Bronchial epithelial cell (primary cell): ENCODE data around the gene RGS11. TPM values are rescaled to one million over a fixed set of nuclear protein-coding genes. Genes with fewer than 3 reads are reported as not detected.

Source experiments
- DNase-seq: peaks from one replicate; pipeline ENCODE4 v3.0.0-alpha.2; 2010; ENCODE audit warnings: low read depth
- FAIRE-seq: peaks from 2 replicates; lab custom pipeline; 2011; peaks lifted over from hg19 to GRCh38; lab: Jason Lieb, UNC
- H3K27me3 ChIP-seq: 2 replicates; pipeline ENCODE4 v1.5.1; 2011; ENCODE audit warnings: low read length; ENCODE audit not compliant: control insufficient read depth, insufficient read depth
- H3K36me3 ChIP-seq: 2 replicates; pipeline ENCODE4 v1.5.1; 2011; ENCODE audit warnings: low read length; ENCODE audit not compliant: control insufficient read depth, insufficient read depth
- H3K4me3 ChIP-seq: 2 replicates; pipeline ENCODE4 v1.5.1; 2011; ENCODE audit warnings: mild to moderate bottlenecking, low read depth, low read length, control low read depth
- CTCF ChIP-seq: IDR thresholded peaks from 2 replicates; pipeline ENCODE4 v1.5.1; 2011; ENCODE audit warnings: mild to moderate bottlenecking, moderate library complexity, low read length, control low read depth, inconsistent platforms; ENCODE audit not compliant: insufficient read depth, severe bottlenecking
- total RNA-seq: library from RNA; depleted of rRNA; stranded (reverse); fragments of >200 nt; gene quantifications from 2 replicates; pipeline ENCODE4 v1.2.1, GENCODE V29; 2014

RGS11 gene
- total RNA-seq, 1 donor from 2014 or later, result not detected

GRCh38 chr16:284204-285120 is 8.7 kb upstream of the RGS11 start:
- no peak for FAIRE-seq
- TF ChIP-seq CTCF, result no peak
- peaks cover 12% of the 10 kb centered on the region for H3K27me3 ChIP-seq
- no peak overlapping the region for H3K4me3 ChIP-seq
- peaks cover 13% of the 10 kb centered on the region for H3K36me3 ChIP-seq
- no peak for DNase-seq

GRCh38 chr16:283033-283805 is 7.5 kb upstream of the RGS11 start, which contains the start of gene PDIA2:
PDIA2 (plus strand) TSS chr16:283164; CDS start chr16:283170, 6 bp downstream.
- DNase-seq (no peak), FAIRE-seq (no peak)
- Histone ChIP-seq H3K27me3 (peaks cover 12% of the 10 kb centered on the region), H3K4me3 (no peak within 1 kb of the TSS), H3K36me3 (peaks cover 7% of the 10 kb centered on the region)
- TF ChIP-seq CTCF, result no peak

- no peak for FAIRE-seq
- TF ChIP-seq CTCF, result no peak
- H3K27me3 ChIP-seq, result peaks cover 12% of the 10 kb centered on the region
These were observed 6.7 kb upstream of the RGS11 start for GRCh38 chr16:282491-282890.

GRCh38 chr16:281660-282255 is 6.0 kb upstream of the RGS11 start:
- Histone ChIP-seq H3K4me3 (no peak overlapping the region), H3K27me3 (peaks cover 12% of the 10 kb centered on the region), H3K36me3 (no peaks in the 10 kb centered on the region)
- FAIRE-seq (no peak), DNase-seq (no peak)
- TF ChIP-seq CTCF, result no peak

More at GRCh38 chr16:282491-282890, 6.7 kb upstream of the RGS11 start:
- no peak for DNase-seq
- H3K36me3 ChIP-seq, result peaks cover 1% of the 10 kb centered on the region
- H3K4me3 ChIP-seq, result no peak overlapping the region

GRCh38 chr16:280991-281659 is 5.4 kb upstream of the RGS11 start:
- TF ChIP-seq CTCF, result no peak
- DNase-seq (no peak), FAIRE-seq (no peak)
- H3K27me3 ChIP-seq, result peaks cover 16% of the 10 kb centered on the region
- no peaks in the 10 kb centered on the region for H3K36me3 ChIP-seq
- no peak overlapping the region for H3K4me3 ChIP-seq
